Fibroblast of villous mesenchyme (primary cell): Measurements from ENCODE around the gene MEN1. TPM values are rescaled to one million over a fixed set of nuclear protein-coding genes. Genes with fewer than 3 reads are reported as not detected.

Experiments used
- DNase-seq: peaks from one replicate; pipeline ENCODE4 v3.0.0-alpha.2; 2010; ENCODE audit warnings: low read depth
- H3K4me3 ChIP-seq: 2 replicates; pipeline ENCODE4 v1.5.1; 2011; ENCODE audit warnings: low read depth, mild to moderate bottlenecking, low read length
- CTCF ChIP-seq: IDR thresholded peaks from 2 replicates; pipeline ENCODE4 v1.5.1; 2012; ENCODE audit warnings: low read depth, mild to moderate bottlenecking, low read length; ENCODE audit not compliant: insufficient read depth
- total RNA-seq: library from RNA; depleted of rRNA; stranded (reverse); fragments of >200 nt; gene quantifications from 2 replicates; pipeline ENCODE4 v1.2.3, GENCODE V29; 2012

The MEN1 gene
- total RNA-seq, 1 donor: 17.7 TPM

- no peak overlapping the region for H3K4me3 ChIP-seq
- TF ChIP-seq CTCF: no peak
- DNase-seq: no peak
Observed at GRCh38 chr11:64800303-64801157, 9.8 kb downstream of the MEN1 start.

GRCh38 chr11:64799623-64800302, 10.6 kb downstream of the MEN1 start:
- TF ChIP-seq CTCF: no peak

GRCh38 chr11:64799256-64799622, 11.1 kb downstream of the MEN1 start:
- H3K4me3 ChIP-seq: no peak overlapping the region
- no peak for TF ChIP-seq CTCF
- DNase-seq: no peak

More at GRCh38 chr11:64799623-64800302, 10.6 kb downstream of the MEN1 start:
- no peak overlapping the region for H3K4me3 ChIP-seq
- DNase-seq: no peak

GRCh38 chr11:64796757-64797541, 13.4 kb downstream of the MEN1 start:
- no peak overlapping the region for H3K4me3 ChIP-seq
- no peak for DNase-seq
- TF ChIP-seq CTCF: no peak

GRCh38 chr11:64796047-64796756, 14.1 kb downstream of the MEN1 start:
- H3K4me3 ChIP-seq: no peak overlapping the region
- no peak for TF ChIP-seq CTCF
- no peak for DNase-seq

- no peak for TF ChIP-seq CTCF
- H3K4me3 ChIP-seq: no peak overlapping the region
- DNase-seq: no peak
Observed at GRCh38 chr11:64794526-64794925, 15.8 kb downstream of the MEN1 start.
